T-cell (primary cell): Measurements from ENCODE around the gene S100A1. TPM values are rescaled to one million over a fixed set of nuclear protein-coding genes. Genes with fewer than 3 reads are reported as not detected.

Experiments used
- total RNA-seq, 35 experiments: library from RNA in 6 of 35; stranded (reverse) in 6 of 35; fragments of 120-200 nt in 1 of 35; gene quantifications; one replicate each; pipeline versions ENCODE4 v1.2.1 to v1.2.4 and lab custom pipeline; 2013 to 2026

The S100A1 gene
- total RNA-seq, 5 donors from 2014 or later (not counting 1 experiment from before 2014, with no cell fraction given) = not detected

Other genes starting within 250 kb of the S100A1 start
- gene S100A8, start 237.4 kb upstream of the S100A1 start, total RNA-seq = 1 to 10 TPM in 2 of 5 donors, not detected in 3; 1.1 to 3.8 TPM
- not detected for gene S100A7A, start 211.9 kb upstream of the S100A1 start, total RNA-seq
- gene S100A7, start 167.8 kb upstream of the S100A1 start, total RNA-seq = not detected
- 100 to 1,000 TPM; 200 to 467 (median 400) TPM for gene S100A6, start 92.4 kb upstream of the S100A1 start, total RNA-seq
- 1 to 10 TPM in 3 of 5 donors, under 1 TPM in 1, not detected in 1; 0.36 to 1.6 (median 1.2) TPM for gene S100A5, start 87.5 kb upstream of the S100A1 start, total RNA-seq
- gene S100A4, start 82.6 kb upstream of the S100A1 start, total RNA-seq = 100 to 1,000 TPM; 297 to 698 (median 384) TPM
- not detected for gene S100A3, start 79.2 kb upstream of the S100A1 start, total RNA-seq
- gene S100A2, start 62.6 kb upstream of the S100A1 start, total RNA-seq = under 1 TPM in 1 of 5 donors, not detected in 4; 0.66 TPM
- 1 to 10 TPM in 1 of 5 donors, under 1 TPM in 2, not detected in 2; 0.53 to 1.0 (median 0.82) TPM for gene S100A16, start 15.3 kb upstream of the S100A1 start, total RNA-seq
- gene S100A14, start 12.1 kb upstream of the S100A1 start, total RNA-seq = under 1 TPM in 3 of 5 donors, not detected in 2; 0.35 to 0.70 (median 0.43) TPM
- 1 to 10 TPM; 4.0 to 5.3 (median 4.2) TPM for gene S100A13, start 929 bp upstream of the S100A1 start, total RNA-seq
- 100 to 1,000 TPM in 3 of 5 donors, 10 to 100 TPM in 2; 76.7 to 131 (median 130) TPM for gene CHTOP, start 5.6 kb downstream of the S100A1 start, total RNA-seq
- 10 to 100 TPM; 16.1 to 29.8 (median 26.6) TPM for gene SNAPIN, start 30.3 kb downstream of the S100A1 start, total RNA-seq
- 100 to 1,000 TPM in 2 of 5 donors, 10 to 100 TPM in 3; 86.6 to 137 (median 90.0) TPM for gene ILF2, start 42.6 kb downstream of the S100A1 start, total RNA-seq
- under 1 TPM in 3 of 5 donors, not detected in 2; 0.23 to 0.44 (median 0.35) TPM for gene NPR1, start 50.3 kb downstream of the S100A1 start, total RNA-seq
- gene INTS3, start 99.6 kb downstream of the S100A1 start, total RNA-seq = 10 to 100 TPM; 45.9 to 57.7 (median 48.5) TPM
- gene SLC27A3, start 147.0 kb downstream of the S100A1 start, total RNA-seq = 10 to 100 TPM; 11.0 to 24.5 (median 18.9) TPM